ENCODE measurements around the gene KLKB1. TPM values are rescaled to one million over a fixed set of nuclear protein-coding genes. Genes with fewer than 3 reads are reported as not detected.
"Not testable (repeated sequence)": the region's sequence is repeated elsewhere in the genome, so short reads cannot be mapped to it uniquely, and the experiment has no call there.

The KLKB1 gene
- total and polyA plus RNA-seq, 2 donors (not counting 1 experiment from before 2014, with no cell fraction given), result 0.44 to 1.0 TPM

DNA sequence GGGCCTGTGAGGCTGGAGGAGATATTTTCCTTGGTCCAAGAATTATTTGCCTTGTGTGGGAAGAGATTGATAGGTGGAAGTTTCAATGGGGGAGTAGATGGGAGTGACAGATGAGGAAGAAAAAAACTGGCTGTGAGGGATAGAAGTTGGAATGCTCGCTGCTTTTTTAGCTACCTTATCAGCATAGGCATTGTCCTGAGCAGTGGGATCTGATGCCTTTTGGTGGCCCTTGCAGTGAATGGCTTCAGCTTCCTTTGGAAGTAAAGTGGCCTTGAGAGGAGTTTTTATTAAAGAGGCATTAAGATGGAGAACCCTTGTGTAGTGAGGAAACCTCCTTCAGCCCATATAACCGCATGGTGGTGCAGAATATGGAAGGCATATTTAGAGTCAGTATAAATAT is 16.0 kb downstream of the KLKB1 start:
- H3K4me1 Mint-ChIP-seq, result no peaks in the 10 kb centered on the region
- Histone ChIP-seq H3K9ac (ENCODE audit: low read length) (no peak overlapping the region), H3K36me3 (replicated peaks in 1 of 2; ENCODE audit: control extremely low read depth in 1 of 2, control insufficient read depth in 1 of 2, extremely low read depth in 1 of 2, insufficient read depth in 2 of 2, low read length in 1 of 2) (no peaks in the 10 kb centered on the region), H3K27ac (ENCODE audit: low read length in 2 of 2) (no peak overlapping the region), H2AFZ (ENCODE audit: insufficient read depth, low read depth, low read length, poor library complexity, severe bottlenecking) (no peak overlapping the region), H3K4me1 (ENCODE audit: control insufficient read depth in 2 of 2, insufficient read depth in 2 of 2, low read length in 2 of 2) (no peaks in the 10 kb centered on the region), H3K4me3 (ENCODE audit: control extremely low read depth in 1 of 5, extremely low read depth in 1 of 5, insufficient read depth in 1 of 5, low read depth in 2 of 5, low read length in 4 of 5) (no peak overlapping the region), H4K20me1 (ENCODE audit: control insufficient read depth, insufficient read depth, low read length, poor library complexity, severe bottlenecking) (no peaks in the 10 kb centered on the region), H3K79me2 (ENCODE audit: control insufficient read depth, insufficient read depth, low read length) (no peaks in the 10 kb centered on the region), H3K4me2 (replicated peaks; ENCODE audit: low read depth, low read length, poor library complexity, severe bottlenecking) (no peak overlapping the region), H3K27me3 (replicated peaks in 1 of 4; ENCODE audit: control extremely low read depth in 1 of 4, control insufficient read depth in 3 of 4, insufficient read depth in 4 of 4, low read length in 3 of 4) (no peaks in the 10 kb centered on the region), H3K9me3 (ENCODE audit: control extremely low read depth in 1 of 3, control insufficient read depth in 2 of 3, insufficient read depth in 1 of 3, low read length in 2 of 3) (peaks cover 0 to 9% (median 0%) of the 10 kb centered on the region in 3 donors)
- no peak overlapping the region for H3K27ac Mint-ChIP-seq
- POLR2A ChIA-PET, result no interaction called here
- peaks cover 8% of the 10 kb centered on the region for H3K9me3 Mint-ChIP-seq (ENCODE audit: insufficient read depth)
- TF ChIP-seq, protein P1, sequence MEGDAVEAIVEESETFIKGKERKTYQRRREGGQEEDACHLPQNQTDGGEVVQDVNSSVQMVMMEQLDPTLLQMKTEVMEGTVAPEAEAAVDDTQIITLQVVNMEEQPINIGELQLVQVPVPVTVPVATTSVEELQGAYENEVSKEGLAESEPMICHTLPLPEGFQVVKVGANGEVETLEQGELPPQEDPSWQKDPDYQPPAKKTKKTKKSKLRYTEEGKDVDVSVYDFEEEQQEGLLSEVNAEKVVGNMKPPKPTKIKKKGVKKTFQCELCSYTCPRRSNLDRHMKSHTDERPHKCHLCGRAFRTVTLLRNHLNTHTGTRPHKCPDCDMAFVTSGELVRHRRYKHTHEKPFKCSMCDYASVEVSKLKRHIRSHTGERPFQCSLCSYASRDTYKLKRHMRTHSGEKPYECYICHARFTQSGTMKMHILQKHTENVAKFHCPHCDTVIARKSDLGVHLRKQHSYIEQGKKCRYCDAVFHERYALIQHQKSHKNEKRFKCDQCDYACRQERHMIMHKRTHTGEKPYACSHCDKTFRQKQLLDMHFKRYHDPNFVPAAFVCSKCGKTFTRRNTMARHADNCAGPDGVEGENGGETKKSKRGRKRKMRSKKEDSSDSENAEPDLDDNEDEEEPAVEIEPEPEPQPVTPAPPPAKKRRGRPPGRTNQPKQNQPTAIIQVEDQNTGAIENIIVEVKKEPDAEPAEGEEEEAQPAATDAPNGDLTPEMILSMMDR (IDR thresholded peaks at IDR 0.05), result no peak
- no peak for TF ChIP-seq EZH2 (IDR thresholded peaks at IDR 0.05; ENCODE audit: borderline replicate concordance, insufficient read depth, low read depth, low read length, poor library complexity, severe bottlenecking)
- H3K27me3 Mint-ChIP-seq, result peaks cover 3% of the 10 kb centered on the region
- intact Hi-C loops (cut with micrococcal nuclease), result no loop called here
- no peak for DNase-seq
- no peak overlapping the region for H3K4me3 Mint-ChIP-seq
- ATAC-seq (ENCODE audit: low read depth), result no peak
- CTCF ChIA-PET, result no interaction called here
- 92% methylated on average over 2 of the region's 2 CpGs for whole genome bisulfite sequencing (ENCODE audit: insufficient coverage)

DNA sequence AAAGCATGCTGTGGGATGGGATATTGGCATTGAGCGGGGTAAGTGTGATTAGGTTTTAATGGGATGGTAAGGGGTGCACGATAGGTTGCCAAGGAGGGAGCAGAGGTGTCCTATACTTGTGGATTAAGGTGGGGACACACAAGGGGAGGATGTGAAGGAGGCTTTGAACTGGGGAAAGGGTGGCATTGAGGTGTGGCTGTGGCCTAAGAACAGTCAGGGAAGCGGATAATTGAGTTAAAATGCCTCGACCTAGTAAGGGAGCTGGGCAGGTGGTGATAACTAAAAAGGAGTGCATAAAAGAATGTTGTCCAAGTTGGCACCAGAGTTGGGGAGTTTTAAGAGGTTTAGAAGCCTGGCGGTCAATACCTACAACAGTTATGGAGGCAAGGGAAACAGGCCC is 17.5 kb downstream of the KLKB1 start:
- intact Hi-C loops (cut with micrococcal nuclease), result no loop called here
- no peak overlapping the region for H3K27ac ChIP-seq (ENCODE audit: low read length in 2 of 2)
- no peaks in the 10 kb centered on the region for H4K20me1 ChIP-seq (ENCODE audit: control insufficient read depth, insufficient read depth, low read length, poor library complexity, severe bottlenecking)
- peaks cover 3% of the 10 kb centered on the region for H3K27me3 Mint-ChIP-seq
- DNase-seq (no peak), ATAC-seq (ENCODE audit: low read depth) (no peak)
- H3K27ac Mint-ChIP-seq, result no peak overlapping the region
- TF ChIP-seq EZH2 (IDR thresholded peaks at IDR 0.05; ENCODE audit: borderline replicate concordance, insufficient read depth, low read depth, low read length, poor library complexity, severe bottlenecking), result no peak
- TF ChIP-seq, protein P1 (IDR thresholded peaks at IDR 0.05), result no peak
- H3K27me3 ChIP-seq (replicated peaks in 1 of 4; ENCODE audit: control extremely low read depth in 1 of 4, control insufficient read depth in 3 of 4, insufficient read depth in 4 of 4, low read length in 3 of 4), result no peaks in the 10 kb centered on the region
- no peak overlapping the region for H3K4me2 ChIP-seq (replicated peaks; ENCODE audit: low read depth, low read length, poor library complexity, severe bottlenecking)
- H3K4me1 ChIP-seq (ENCODE audit: control insufficient read depth in 2 of 2, insufficient read depth in 2 of 2, low read length in 2 of 2), result no peaks in the 10 kb centered on the region
- no peak overlapping the region for H3K4me3 Mint-ChIP-seq
- H2AFZ ChIP-seq (ENCODE audit: insufficient read depth, low read depth, low read length, poor library complexity, severe bottlenecking), result no peak overlapping the region
- no peak overlapping the region for H3K4me3 ChIP-seq (ENCODE audit: control extremely low read depth in 1 of 5, extremely low read depth in 1 of 5, insufficient read depth in 1 of 5, low read depth in 2 of 5, low read length in 4 of 5)
- 73% methylated on average over 5 of the region's 5 CpGs for WGBS (ENCODE audit: insufficient coverage)
- no peak overlapping the region for H3K9ac ChIP-seq (ENCODE audit: low read length)
- H3K9me3 Mint-ChIP-seq (ENCODE audit: insufficient read depth), result peaks cover 8% of the 10 kb centered on the region
- CTCF ChIA-PET, result no interaction called here
- no peaks in the 10 kb centered on the region for H3K36me3 ChIP-seq (replicated peaks in 1 of 2; ENCODE audit: control extremely low read depth in 1 of 2, control insufficient read depth in 1 of 2, extremely low read depth in 1 of 2, insufficient read depth in 2 of 2, low read length in 1 of 2)
- peaks cover 0 to 9% (median 0%) of the 10 kb centered on the region in 3 donors for H3K9me3 ChIP-seq (ENCODE audit: control extremely low read depth in 1 of 3, control insufficient read depth in 2 of 3, insufficient read depth in 1 of 3, low read length in 2 of 3)
- POLR2A ChIA-PET, result no interaction called here
- H3K4me1 Mint-ChIP-seq, result no peaks in the 10 kb centered on the region
- H3K79me2 ChIP-seq (ENCODE audit: control insufficient read depth, insufficient read depth, low read length), result no peaks in the 10 kb centered on the region

DNA sequence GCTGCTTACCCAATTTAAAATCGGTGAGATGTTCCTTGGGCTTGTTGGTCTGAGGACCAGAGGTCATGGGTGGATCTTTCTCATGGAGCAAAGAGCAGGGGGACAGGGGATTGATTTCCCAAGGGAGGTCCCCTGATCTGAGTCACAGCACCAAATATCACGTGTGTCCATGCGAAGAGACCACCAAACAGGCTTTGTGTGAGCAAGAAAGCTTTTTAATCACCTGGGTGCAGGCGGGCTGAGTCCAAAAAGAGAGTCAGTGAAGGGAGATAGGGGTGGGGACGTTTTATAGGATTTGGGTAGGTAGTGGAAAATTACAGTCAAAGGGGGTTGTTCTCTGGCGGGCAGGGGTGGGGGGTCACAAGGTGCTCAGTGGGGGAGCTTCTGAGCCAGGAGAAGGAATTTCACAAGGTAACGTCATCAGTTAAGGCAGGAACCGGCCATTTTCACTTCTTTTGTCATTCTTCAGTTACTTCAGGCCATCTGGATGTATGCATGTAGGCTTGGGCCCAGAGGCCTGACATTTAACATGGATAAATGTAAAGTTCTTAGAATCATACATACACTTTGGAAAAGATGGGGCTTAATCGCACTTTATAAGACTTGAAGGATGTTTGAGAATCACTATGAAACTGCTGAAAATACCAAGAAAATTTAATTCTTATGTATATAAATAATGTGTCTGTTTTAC is 19.9 kb downstream of the KLKB1 start:
- H2AFZ ChIP-seq (ENCODE audit: insufficient read depth, low read depth, low read length, poor library complexity, severe bottlenecking); H3K27ac ChIP-seq (ENCODE audit: low read length in 2 of 2); H3K27me3 Mint-ChIP-seq; H3K4me1 ChIP-seq (ENCODE audit: control insufficient read depth in 2 of 2, insufficient read depth in 2 of 2, low read length in 2 of 2); intact Hi-C loops (cut with micrococcal nuclease); H3K9me3 ChIP-seq (ENCODE audit: control extremely low read depth in 1 of 3, control insufficient read depth in 2 of 3, insufficient read depth in 1 of 3, low read length in 2 of 3); H3K36me3 ChIP-seq (replicated peaks in 1 of 2; ENCODE audit: control extremely low read depth in 1 of 2, control insufficient read depth in 1 of 2, extremely low read depth in 1 of 2, insufficient read depth in 2 of 2, low read length in 1 of 2); H3K4me1 Mint-ChIP-seq; H3K4me3 Mint-ChIP-seq; H3K4me3 ChIP-seq (ENCODE audit: control extremely low read depth in 1 of 5, extremely low read depth in 1 of 5, insufficient read depth in 1 of 5, low read depth in 2 of 5, low read length in 4 of 5); H3K9ac ChIP-seq (ENCODE audit: low read length); H3K79me2 ChIP-seq (ENCODE audit: control insufficient read depth, insufficient read depth, low read length); H3K27ac Mint-ChIP-seq; POLR2A ChIA-PET; H4K20me1 ChIP-seq (ENCODE audit: control insufficient read depth, insufficient read depth, low read length, poor library complexity, severe bottlenecking); H3K27me3 ChIP-seq (replicated peaks in 1 of 4; ENCODE audit: control extremely low read depth in 1 of 4, control insufficient read depth in 3 of 4, insufficient read depth in 4 of 4, low read length in 3 of 4); H3K9me3 Mint-ChIP-seq (ENCODE audit: insufficient read depth); H3K4me2 ChIP-seq (replicated peaks; ENCODE audit: low read depth, low read length, poor library complexity, severe bottlenecking); ATAC-seq (ENCODE audit: low read depth); DNase-seq: not testable (repeated sequence)
- WGBS (ENCODE audit: insufficient coverage), result 89% methylated on average over 5 of the region's 9 CpGs
- CTCF ChIA-PET, result interaction anchor here (0.6 kb wide), 1 partner anchor 22 kb away, joined by 5 read pairs; no protein-coding TSS in a partner anchor

Data from B cell (primary cell).